HUES6 (cell line): ENCODE measurements around the gene DNM1L.

ENCODE experiments used
- H3K27ac ChIP-seq: 2 replicates; pipeline ENCODE4 v1.7.0; 2013; ENCODE audit warnings: low read depth, mild to moderate bottlenecking, low read length, inconsistent platforms
- H3K27me3 ChIP-seq: 2 replicates; pipeline ENCODE4 v1.6.1; 2013; ENCODE audit warnings: low read length; ENCODE audit not compliant: control insufficient read depth, insufficient read depth
- H3K36me3 ChIP-seq: 2 replicates; pipeline ENCODE4 v1.6.1; 2013; ENCODE audit warnings: low read length; ENCODE audit not compliant: control insufficient read depth, insufficient read depth
- H3K4me1 ChIP-seq: 2 replicates; pipeline ENCODE4 v1.6.1; 2013; ENCODE audit warnings: low read length; ENCODE audit not compliant: control insufficient read depth, insufficient read depth
- H3K4me3 ChIP-seq: 2 replicates; pipeline ENCODE4 v1.5.1; 2013; ENCODE audit warnings: low read depth, low read length
- H3K9ac ChIP-seq: one replicate; pipeline ENCODE4 v1.6.1; 2013; ENCODE audit warnings: mild to moderate bottlenecking, low read length
- H3K9me3 ChIP-seq: 2 replicates; pipeline ENCODE4 v1.6.1; 2013; ENCODE audit warnings: low read depth, low read length; ENCODE audit not compliant: control insufficient read depth, insufficient read depth

DNM1L gene

GRCh38 chr12:32755051-32755653, 76.1 kb downstream of the DNM1L start:
- Histone ChIP-seq H3K27me3 (no peaks in the 10 kb centered on the region), H3K4me3 (peak overlapping the region; percentile 86), H3K4me1 (peaks cover 13% of the 10 kb centered on the region), H3K36me3 (peaks cover 39% of the 10 kb centered on the region), H3K9me3 (no peaks in the 10 kb centered on the region), H3K9ac (peak overlapping the region; percentile 95), H3K27ac (peak overlapping the region; percentile 93)

DNA sequence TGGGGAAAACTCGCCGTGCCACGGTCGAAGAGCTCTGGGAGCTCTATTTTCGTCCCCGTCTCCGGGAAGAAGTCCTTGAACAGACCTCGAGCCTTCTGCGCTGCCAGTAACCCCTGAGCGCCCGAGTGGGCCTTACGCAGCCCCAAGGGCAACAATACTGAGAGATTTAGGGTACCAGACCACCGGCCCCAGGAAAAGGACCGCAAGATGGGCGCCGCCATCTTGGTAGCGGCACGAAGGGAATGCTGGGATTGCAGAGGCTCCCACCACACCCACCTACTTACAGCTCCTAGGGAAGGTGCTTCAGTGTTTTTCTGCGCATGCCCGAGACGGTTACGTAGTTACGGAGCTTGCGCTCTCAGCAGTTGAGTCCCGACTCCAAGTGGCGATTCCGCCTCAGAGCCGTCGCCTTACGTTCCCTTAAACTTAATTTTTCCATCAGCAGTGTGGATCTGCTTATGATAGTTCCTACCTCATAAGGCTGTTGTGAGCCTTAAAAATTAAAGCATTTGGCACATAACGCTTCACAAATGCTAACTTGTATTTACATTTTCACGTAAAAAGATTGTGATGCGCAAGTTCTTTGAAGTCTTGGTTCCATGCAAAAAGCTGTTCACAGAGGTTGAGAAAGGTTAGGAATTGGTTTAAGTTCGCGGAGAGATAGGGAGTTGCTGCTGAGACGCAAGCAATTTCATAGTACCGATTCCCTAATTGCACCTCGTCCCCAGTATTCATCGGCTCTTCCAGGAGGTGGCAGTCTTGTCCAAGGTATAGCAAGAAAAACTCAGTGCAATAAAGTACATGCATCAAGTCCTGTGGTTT, 76.8 kb downstream of the DNM1L start, which contains the start of gene YARS2:
TSS of gene YARS2 (minus strand) at position 244 of the 822 bp plus-strand sequence. CDS start at position 221, 23 bp downstream.
- H3K9me3 ChIP-seq = no peaks in the 10 kb centered on the region
- peaks cover 13% of the 10 kb centered on the region for H3K4me1 ChIP-seq
- peak within 1 kb of the TSS; percentile 86 for H3K4me3 ChIP-seq
- peak within 1 kb of the TSS; percentile 95 for H3K9ac ChIP-seq
- peaks cover 32% of the 10 kb centered on the region for H3K36me3 ChIP-seq
- peak within 1 kb of the TSS; percentile 93 for H3K27ac ChIP-seq
- H3K27me3 ChIP-seq = no peaks in the 10 kb centered on the region

- Histone ChIP-seq H3K9ac (no peak overlapping the region), H3K27ac (no peak overlapping the region), H3K4me3 (peak overlapping the region; percentile 86; the same call in 1 of the 2 replicates), H3K4me1 (peaks cover 13% of the 10 kb centered on the region), H3K27me3 (no peaks in the 10 kb centered on the region), H3K36me3 (peaks cover 25% of the 10 kb centered on the region), H3K9me3 (no peaks in the 10 kb centered on the region)
Observed at GRCh38 chr12:32756476-32757066, 77.5 kb downstream of the DNM1L start.

DNA sequence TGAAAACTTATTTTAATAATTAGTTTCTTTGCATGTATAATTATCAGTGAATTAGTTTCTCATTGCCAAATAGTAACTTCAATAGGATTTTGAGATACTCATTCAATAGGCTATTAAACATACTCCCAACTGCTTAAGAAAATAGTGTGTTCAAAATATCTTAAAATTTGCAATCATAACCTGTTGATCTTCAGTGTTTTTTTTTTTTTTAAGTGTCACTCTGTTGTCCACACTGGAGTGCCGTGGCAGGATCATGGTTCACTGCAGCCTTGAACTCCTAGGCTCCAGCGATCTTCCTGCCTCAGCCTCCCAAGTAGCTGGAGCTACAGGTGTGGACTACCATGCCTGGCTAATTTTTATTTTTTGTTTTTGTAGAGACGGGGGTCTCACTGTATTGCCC, 78.1 kb downstream of the DNM1L start:
- H3K36me3 ChIP-seq = peaks cover 19% of the 10 kb centered on the region
- no peak overlapping the region for H3K9ac ChIP-seq
- no peaks in the 10 kb centered on the region for H3K27me3 ChIP-seq
- H3K27ac ChIP-seq = no peak overlapping the region
- no peaks in the 10 kb centered on the region for H3K9me3 ChIP-seq
- no peak overlapping the region for H3K4me3 ChIP-seq
- peaks cover 13% of the 10 kb centered on the region for H3K4me1 ChIP-seq

- Histone ChIP-seq H3K4me1 (0 out of 2 replicates have a peak, but pooled peaks cover 2% of the 10 kb centered on the region), H3K27me3 (no peaks in the 10 kb centered on the region), H3K27ac (no peak overlapping the region), H3K36me3 (no peaks in the 10 kb centered on the region), H3K9ac (no peak overlapping the region), H3K9me3 (no peaks in the 10 kb centered on the region), H3K4me3 (no peak overlapping the region)
Observed at GRCh38 chr12:32761716-32762115, 82.6 kb downstream of the DNM1L start.

DNA sequence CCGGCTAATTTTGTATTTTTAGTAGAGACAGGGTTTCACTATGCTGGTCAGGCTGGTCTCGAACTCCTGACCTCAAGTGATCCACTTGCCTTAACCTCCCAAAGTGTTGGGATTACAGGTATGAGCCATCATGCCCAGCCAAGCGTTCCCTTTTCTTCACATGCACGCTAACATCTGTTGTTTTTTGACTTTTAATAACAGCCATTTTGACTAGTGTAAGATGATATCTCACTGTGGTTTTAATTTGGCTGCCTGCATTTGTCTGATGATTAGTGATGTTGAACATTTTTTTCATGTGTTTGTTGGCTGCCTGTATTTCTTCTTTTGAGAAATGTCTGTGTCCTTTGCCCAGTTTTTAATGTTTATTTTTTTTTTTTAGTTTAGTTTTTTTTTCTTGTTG, 86.8 kb downstream of the DNM1L start:
- Histone ChIP-seq H3K9me3 (no peaks in the 10 kb centered on the region), H3K4me1 (no peaks in the 10 kb centered on the region), H3K36me3 (no peaks in the 10 kb centered on the region), H3K27me3 (no peaks in the 10 kb centered on the region), H3K4me3 (no peak overlapping the region), H3K27ac (no peak overlapping the region), H3K9ac (no peak overlapping the region)

- Histone ChIP-seq H3K36me3 (no peaks in the 10 kb centered on the region), H3K27me3 (no peaks in the 10 kb centered on the region), H3K9ac (no peak overlapping the region), H3K27ac (no peak overlapping the region), H3K9me3 (no peaks in the 10 kb centered on the region), H3K4me3 (no peak overlapping the region), H3K4me1 (no peaks in the 10 kb centered on the region)
Observed at GRCh38 chr12:32768518-32768917, 89.4 kb downstream of the DNM1L start.

GRCh38 chr12:32770141-32770540, 91.0 kb downstream of the DNM1L start:
- Histone ChIP-seq H3K4me1 (no peaks in the 10 kb centered on the region), H3K4me3 (no peak overlapping the region), H3K27me3 (no peaks in the 10 kb centered on the region), H3K36me3 (no peaks in the 10 kb centered on the region), H3K27ac (no peak overlapping the region), H3K9me3 (no peaks in the 10 kb centered on the region), H3K9ac (no peak overlapping the region)

DNA sequence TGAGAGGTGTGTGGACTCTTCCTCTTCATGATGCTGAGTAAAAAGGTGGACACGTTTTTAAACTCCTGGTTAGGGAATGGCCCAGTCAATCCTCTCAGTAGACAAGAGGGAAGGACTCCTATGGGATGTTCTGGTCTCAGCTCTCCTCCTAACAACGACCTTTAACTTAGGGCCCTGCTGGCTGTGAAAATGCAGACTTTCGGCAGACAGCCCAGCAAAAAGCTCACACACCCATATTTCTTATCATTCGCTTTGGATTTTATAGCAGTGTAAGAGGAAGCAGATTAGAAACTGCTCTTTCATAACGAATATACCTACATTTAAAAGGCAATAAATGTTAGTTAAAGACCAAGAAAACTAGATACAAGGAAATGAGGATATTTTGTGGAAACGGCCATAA, 94.6 kb downstream of the DNM1L start:
- Histone ChIP-seq H3K4me1 (no peaks in the 10 kb centered on the region), H3K27ac (no peak overlapping the region), H3K36me3 (no peaks in the 10 kb centered on the region), H3K9me3 (no peaks in the 10 kb centered on the region), H3K4me3 (no peak overlapping the region), H3K27me3 (no peaks in the 10 kb centered on the region), H3K9ac (no peak overlapping the region)

GRCh38 chr12:32776258-32776657, 97.2 kb downstream of the DNM1L start:
- no peak overlapping the region for H3K9ac ChIP-seq
- H3K27me3 ChIP-seq = no peaks in the 10 kb centered on the region
- no peaks in the 10 kb centered on the region for H3K4me1 ChIP-seq
- no peak overlapping the region for H3K27ac ChIP-seq
- no peak overlapping the region for H3K4me3 ChIP-seq
- H3K36me3 ChIP-seq = no peaks in the 10 kb centered on the region
- H3K9me3 ChIP-seq = no peaks in the 10 kb centered on the region

DNA sequence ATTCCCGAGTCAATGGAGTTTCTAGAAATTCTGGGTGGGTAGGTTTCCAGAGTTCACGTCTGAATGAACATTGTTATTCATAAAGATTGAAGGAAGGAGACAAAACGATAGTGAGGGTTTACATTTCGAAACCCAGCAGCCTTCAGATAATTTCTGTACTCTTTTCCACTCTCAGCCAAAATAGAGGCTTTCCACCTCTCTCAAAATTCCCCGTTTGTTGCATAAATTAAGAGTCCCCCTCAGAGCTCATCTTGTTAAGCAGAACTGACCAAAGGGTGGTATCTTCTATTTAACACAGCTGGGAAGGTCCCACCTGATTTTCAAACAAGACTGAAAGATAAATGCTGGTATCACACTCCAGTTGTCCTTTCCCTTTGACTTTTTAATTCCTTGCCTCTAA, 98.1 kb downstream of the DNM1L start:
- Histone ChIP-seq H3K4me1 (no peaks in the 10 kb centered on the region), H3K9ac (no peak overlapping the region), H3K27me3 (no peaks in the 10 kb centered on the region), H3K9me3 (no peaks in the 10 kb centered on the region), H3K36me3 (no peaks in the 10 kb centered on the region), H3K27ac (no peak overlapping the region), H3K4me3 (no peak overlapping the region)
